PFSK-1 (cell line): ENCODE results near the gene AOPEP.

Source experiments
- FOXP2 ChIP-seq: optimal IDR thresholded peaks from 2 replicates; pipeline ENCODE3; 2011; ENCODE audit warnings: borderline replicate concordance, control low read depth, inconsistent platforms; ENCODE audit not compliant: insufficient read depth; ENCODE audit errors: extremely low read length, extremely low read depth
- POLR2AphosphoS5 ChIP-seq: IDR thresholded peaks from 2 replicates; pipeline ENCODE4 v1.6.1; 2012; ENCODE audit warnings: low read depth, mild to moderate bottlenecking, control low read depth, low read length, moderate library complexity
- REST ChIP-seq, 2 experiments: IDR thresholded peaks; 2 replicates each; pipeline versions ENCODE4 v1.6.1 to v1.8.0; 2011 to 2012; ENCODE audit warnings: low read depth in 2 of 2, low read length in 2 of 2, control low read depth in 1 of 2, inconsistent platforms in 1 of 2, mild to moderate bottlenecking in 1 of 2, moderate library complexity in 1 of 2; ENCODE audit not compliant: insufficient read depth in 1 of 2
- SIN3A ChIP-seq: IDR thresholded peaks from 2 replicates; pipeline ENCODE4 v1.6.1; 2012; ENCODE audit warnings: mild to moderate bottlenecking, low read length, moderate library complexity, borderline replicate concordance; ENCODE audit not compliant: insufficient read depth
- TAF1 ChIP-seq: IDR thresholded peaks from 2 replicates; pipeline ENCODE4 v1.6.1; 2012; ENCODE audit warnings: low read length, control low read depth, borderline replicate concordance; ENCODE audit not compliant: insufficient read depth

AOPEP gene

DNA sequence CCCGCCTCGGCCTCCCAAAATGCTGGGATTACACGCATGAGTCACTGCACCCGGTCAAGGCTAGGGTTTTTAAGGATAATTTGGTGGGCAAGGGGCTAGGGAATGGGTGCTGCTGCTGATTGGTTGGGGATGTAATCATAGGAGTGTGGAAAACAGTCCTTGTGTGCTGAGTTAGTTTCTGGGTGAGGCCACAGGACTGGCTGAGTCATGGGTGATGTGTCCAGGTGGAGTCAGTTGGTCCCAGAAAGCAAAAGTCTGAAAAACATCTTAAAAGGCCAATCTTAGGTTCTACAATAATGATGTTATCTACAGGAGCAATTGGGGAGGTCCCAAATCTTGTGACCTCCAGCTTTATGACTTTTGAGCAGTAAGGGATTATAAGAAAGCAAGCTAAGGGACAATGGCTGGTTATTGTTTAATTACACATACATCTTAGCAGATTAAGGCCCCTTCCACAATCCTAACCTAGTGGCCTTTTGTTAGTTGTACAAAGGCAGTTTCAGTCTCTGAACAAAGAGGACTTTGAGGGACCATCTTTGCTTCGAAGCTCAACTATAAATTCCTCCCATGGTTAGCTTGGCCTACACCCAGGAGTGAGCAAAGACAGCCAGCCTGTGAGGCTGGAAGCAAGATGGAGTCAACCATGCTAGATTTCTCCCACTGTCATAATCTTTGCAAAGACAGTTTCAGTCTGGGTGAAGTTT, 5.5 kb upstream of the AOPEP start:
- TF ChIP-seq SIN3A (no peak), REST (IDR thresholded peaks at IDR 0.05; ENCODE audit: insufficient read depth in 1 of 2, low read depth in 2 of 2, low read length in 2 of 2) (no peak), FOXP2 (no peak), POLR2AphosphoS5 (no peak), TAF1 (no peak)

GRCh38 chr9:94721754-94722153, 4.7 kb upstream of the AOPEP start:
- TF ChIP-seq TAF1 (no peak), REST (IDR thresholded peaks at IDR 0.05; ENCODE audit: insufficient read depth in 1 of 2, low read depth in 2 of 2, low read length in 2 of 2) (no peak), POLR2AphosphoS5 (no peak), FOXP2 (no peak), SIN3A (no peak)

GRCh38 chr9:94725293-94725692, 1.2 kb upstream of the AOPEP start:
- TF ChIP-seq FOXP2 (no peak), SIN3A (no peak), REST (IDR thresholded peaks at IDR 0.05; ENCODE audit: insufficient read depth in 1 of 2, low read depth in 2 of 2, low read length in 2 of 2) (no peak), POLR2AphosphoS5 (no peak), TAF1 (no peak)

- TF ChIP-seq POLR2AphosphoS5 (no peak), SIN3A (no peak), TAF1 (no peak), REST (IDR thresholded peaks at IDR 0.05; ENCODE audit: insufficient read depth in 1 of 2, low read depth in 2 of 2, low read length in 2 of 2) (no peak), FOXP2 (no peak)
Observed at GRCh38 chr9:94728719-94729118, 2.2 kb downstream of the AOPEP start.
